Fibroblast of villous mesenchyme (primary cell): Measurements from ENCODE around the gene FXYD1. TPM values are rescaled to one million over a fixed set of nuclear protein-coding genes. Genes with fewer than 3 reads are reported as not detected.

Experiments
- DNase-seq: peaks from one replicate; pipeline ENCODE4 v3.0.0-alpha.2; 2010; ENCODE audit warnings: low read depth
- H3K4me3 ChIP-seq: 2 replicates; pipeline ENCODE4 v1.5.1; 2011; ENCODE audit warnings: low read depth, mild to moderate bottlenecking, low read length
- CTCF ChIP-seq: IDR thresholded peaks from 2 replicates; pipeline ENCODE4 v1.5.1; 2012; ENCODE audit warnings: low read depth, mild to moderate bottlenecking, low read length; ENCODE audit not compliant: insufficient read depth
- total RNA-seq: library from RNA; depleted of rRNA; stranded (reverse); fragments of >200 nt; gene quantifications from 2 replicates; pipeline ENCODE4 v1.2.3, GENCODE V29; 2012

Gene FXYD1
- total RNA-seq, 1 donor: not detected

GRCh38 chr19:35174226-35174625, 35.6 kb downstream of the FXYD1 start:
- no peak for TF ChIP-seq CTCF
- DNase-seq: no peak
- no peak overlapping the region for H3K4me3 ChIP-seq

GRCh38 chr19:35176181-35176570, 37.6 kb downstream of the FXYD1 start:
- no peak for TF ChIP-seq CTCF
- H3K4me3 ChIP-seq: no peak overlapping the region
- no peak for DNase-seq

GRCh38 chr19:35177377-35178274, 39.0 kb downstream of the FXYD1 start:
- TF ChIP-seq CTCF: no peak
- H3K4me3 ChIP-seq: no peak overlapping the region
- no peak for DNase-seq

GRCh38 chr19:35178701-35179100, 40.1 kb downstream of the FXYD1 start:
- DNase-seq: peak; percentile 79
- TF ChIP-seq CTCF: no peak
- no peak overlapping the region for H3K4me3 ChIP-seq

- no peak for TF ChIP-seq CTCF
- no peak overlapping the region for H3K4me3 ChIP-seq
- DNase-seq: no peak
Observed at GRCh38 chr19:35179830-35180229, 41.2 kb downstream of the FXYD1 start.

- no peak overlapping the region for H3K4me3 ChIP-seq
- DNase-seq: no peak
- no peak for TF ChIP-seq CTCF
Observed at GRCh38 chr19:35181387-35181786, 42.8 kb downstream of the FXYD1 start.
